Measurements from ENCODE around the gene HOXB2.
A peak's percentile ranks its signal among the peaks of the same experiment; 100 is the strongest.

Gene HOXB2

GRCh38 chr17:48565022-48565554 is 20.2 kb upstream of the HOXB2 start:
- DNase-seq, result no peak

DNA sequence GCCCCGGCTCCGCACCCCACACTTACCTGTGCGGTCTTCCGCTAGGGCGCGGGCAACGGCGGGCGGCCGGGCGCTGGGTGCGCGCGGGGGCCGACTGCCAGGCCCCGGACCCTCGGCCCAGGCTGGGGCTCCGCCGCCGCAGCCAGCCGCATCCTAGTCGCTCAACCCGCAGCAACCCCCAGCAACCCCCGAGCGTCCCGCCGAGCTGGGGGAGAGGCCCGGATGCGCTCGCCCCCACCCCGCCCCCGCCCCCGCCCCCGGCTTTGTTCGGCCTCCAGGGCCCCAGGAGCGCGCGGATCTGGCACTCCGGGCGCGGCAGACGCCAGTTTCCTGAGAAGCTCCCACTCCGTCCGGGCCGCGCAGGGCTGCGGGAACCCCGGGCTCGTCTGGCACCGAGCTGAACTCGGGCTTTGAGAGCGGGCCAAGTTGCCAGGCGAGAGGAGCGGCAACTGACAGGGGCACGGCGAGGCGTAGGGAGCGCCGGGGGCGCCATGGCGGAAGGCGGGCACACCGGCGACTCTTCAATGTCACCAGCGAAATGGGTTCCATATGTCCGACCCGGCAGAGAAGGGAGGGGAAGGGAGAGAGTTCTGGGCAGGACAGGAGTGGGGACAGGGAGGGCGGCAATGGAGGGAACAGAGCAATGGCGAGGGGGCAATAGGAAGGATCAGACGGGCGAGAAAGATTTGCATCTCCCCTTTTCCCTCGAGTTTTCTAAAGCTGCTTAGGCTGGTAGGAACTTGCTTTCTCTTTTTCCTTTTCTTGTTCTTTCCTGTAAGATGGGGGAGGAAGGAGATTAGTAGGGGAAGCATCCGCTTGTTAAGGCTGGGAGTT is 19.5 kb upstream of the HOXB2 start:
- no peak for DNase-seq

GRCh38 chr17:48563867-48564187 is 18.9 kb upstream of the HOXB2 start:
- DNase-seq, result no peak

DNA sequence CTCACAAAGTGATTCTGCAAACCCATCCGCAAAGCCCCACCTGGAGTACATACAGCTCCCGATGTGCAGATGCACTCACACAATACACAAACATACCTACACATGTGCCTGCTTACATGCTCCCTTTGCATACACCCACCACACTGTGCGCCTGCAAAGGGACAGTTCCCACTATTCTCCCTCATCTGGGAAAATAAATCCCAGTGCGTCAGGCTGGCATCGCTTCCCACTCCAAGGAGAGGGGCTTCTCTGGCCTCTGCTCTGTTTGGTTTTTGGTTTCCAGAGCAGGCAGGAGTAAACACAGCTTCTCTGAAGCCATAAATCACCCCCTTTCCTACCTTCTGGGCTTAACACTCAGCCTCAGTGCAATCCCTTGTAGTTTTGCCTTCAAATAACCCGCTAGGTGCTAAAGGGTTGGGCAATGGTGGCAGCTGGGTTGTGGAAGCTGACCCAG is 18.5 kb upstream of the HOXB2 start:
- DNase-seq, result no peak

- DNase-seq, result no peak
Observed at GRCh38 chr17:48562934-48563333, 18.0 kb upstream of the HOXB2 start.

- no peak for DNase-seq
Observed at GRCh38 chr17:48561884-48562810, 17.2 kb upstream of the HOXB2 start.

- DNase-seq, result no peak
Observed at GRCh38 chr17:48559840-48560817, 15.2 kb upstream of the HOXB2 start.

DNA sequence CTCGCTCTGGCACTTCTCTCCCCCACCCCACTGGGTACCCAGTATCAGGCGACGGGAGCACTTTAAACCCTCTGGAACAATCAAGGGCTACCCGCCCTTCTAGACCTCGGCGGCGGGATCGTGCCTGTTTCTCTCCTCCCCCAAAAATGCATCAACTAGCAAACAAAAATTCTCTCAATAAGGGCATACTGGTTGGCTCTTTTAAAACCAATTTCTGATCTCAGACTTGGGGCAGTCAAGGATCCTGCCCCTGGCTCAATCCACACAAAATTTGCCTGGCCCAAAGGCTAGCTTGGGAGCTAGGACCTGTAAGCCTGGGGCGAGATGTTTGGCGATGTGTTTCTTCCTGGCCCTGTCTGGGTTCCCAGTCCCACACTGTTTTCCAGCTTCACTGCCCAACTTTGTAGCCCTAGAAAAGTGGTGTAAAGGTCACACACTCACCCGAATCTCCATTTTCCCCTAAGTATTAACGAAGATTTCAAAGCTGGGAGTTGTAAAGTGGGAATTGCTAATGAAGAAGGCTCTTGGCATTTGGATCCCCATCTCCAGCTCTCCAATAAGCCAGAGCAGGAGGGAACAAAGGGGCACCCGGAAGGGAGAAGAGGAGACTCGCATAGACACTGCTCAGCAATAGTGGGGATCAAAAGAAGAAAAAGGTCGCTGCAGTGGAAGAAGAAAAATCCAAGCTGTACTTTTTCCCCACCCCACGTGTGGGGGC is 14.4 kb upstream of the HOXB2 start:
- DNase-seq, result no peak

GRCh38 chr17:48558831-48559121 is 13.9 kb upstream of the HOXB2 start:
- no peak for DNase-seq

- DNase-seq, result no peak
Observed at GRCh38 chr17:48558057-48558830, 13.3 kb upstream of the HOXB2 start.

- no peak for DNase-seq
Observed at GRCh38 chr17:48556576-48557401, 11.9 kb upstream of the HOXB2 start.

- no peak for DNase-seq
Observed at GRCh38 chr17:48556229-48556575, 11.3 kb upstream of the HOXB2 start.

DNA sequence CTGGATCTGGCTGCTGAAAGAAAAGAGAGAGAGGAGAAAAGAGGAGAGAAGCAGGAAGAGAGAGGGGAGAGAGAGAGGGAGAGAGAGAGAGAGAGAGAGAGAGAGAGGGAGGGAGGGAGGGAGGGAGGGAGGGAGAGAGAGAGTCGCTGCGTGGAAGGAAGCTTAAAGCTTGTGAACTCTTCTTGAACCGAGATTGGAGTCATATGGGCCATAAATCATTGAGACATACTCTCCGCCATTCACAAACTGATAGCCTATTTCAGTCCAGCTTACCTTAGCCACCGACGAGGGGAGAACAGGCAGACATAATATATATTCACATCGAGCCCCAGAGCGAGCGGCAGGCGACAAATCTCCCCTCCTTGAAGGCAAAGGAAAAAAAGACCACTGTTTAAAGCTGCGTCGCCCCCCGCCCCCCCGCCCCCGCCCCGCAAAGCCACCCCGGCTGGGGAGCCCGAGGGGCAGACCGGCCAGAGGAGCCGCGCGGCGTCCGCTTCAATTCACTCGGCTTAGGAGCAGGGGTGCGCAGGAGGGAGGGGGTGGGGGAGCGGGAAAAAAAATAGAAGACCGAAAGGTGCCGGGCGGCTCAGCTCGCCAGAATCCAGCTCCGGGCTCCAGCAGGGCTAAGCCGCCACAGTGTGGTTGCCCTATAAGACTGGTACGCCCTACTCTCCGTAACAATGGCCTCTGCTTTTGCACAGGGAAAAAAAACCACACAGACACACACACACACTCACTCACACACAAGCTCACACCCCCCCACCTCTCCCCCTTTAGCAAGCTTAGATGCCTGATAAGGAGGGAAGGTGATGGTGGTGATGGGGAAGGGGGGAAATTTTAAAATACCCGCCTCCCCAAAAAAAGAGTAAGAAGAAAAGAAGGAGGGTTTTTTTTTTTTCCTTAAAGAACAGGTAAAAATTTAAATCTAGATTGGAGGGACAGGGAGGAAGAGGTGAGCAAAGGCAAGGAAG is 10.6 kb upstream of the HOXB2 start:
- DNase-seq, result peak; percentile 61

DNA sequence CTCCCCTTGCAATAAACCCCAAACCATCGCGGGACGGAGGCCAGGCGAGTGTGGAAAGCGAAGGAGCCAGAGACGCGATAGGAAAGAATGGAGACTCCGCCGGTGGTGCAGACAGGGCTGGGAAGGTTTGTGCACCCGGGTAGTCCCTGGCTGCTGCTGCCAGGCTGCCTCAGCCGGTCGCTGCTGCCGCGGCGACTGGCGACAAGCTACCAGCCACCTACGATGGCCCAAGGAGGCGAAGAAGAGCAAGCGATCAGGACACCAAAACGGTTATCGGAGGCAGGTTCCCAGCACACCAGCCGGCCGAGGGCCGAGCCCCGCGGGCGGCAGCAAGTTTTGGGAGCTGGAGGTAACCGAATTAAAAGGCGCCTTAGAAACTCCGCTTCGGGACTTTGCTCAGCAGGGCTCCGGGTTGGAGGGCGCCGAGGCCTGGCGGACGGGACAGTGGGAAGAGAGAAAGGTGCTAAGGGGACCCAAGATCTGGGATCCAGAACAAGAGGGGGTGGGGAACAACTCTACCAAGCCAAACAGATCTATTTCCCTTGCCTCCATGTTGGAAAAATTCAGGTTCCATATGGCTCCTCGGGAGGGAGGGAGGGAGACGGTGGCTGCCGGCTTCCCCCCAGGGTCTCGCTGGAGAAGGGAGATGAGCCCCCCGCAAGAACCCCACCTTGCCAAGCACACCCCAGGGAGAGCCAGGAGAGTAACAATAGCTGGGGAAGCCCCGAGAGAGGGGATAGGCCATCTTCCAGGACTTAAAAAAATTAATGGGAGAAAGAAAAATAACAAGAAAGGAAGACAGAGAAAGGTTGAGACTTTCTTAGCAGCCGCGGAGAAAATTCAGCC is 9.7 kb upstream of the HOXB2 start:
- DNase-seq, result peak; percentile 18

DNA sequence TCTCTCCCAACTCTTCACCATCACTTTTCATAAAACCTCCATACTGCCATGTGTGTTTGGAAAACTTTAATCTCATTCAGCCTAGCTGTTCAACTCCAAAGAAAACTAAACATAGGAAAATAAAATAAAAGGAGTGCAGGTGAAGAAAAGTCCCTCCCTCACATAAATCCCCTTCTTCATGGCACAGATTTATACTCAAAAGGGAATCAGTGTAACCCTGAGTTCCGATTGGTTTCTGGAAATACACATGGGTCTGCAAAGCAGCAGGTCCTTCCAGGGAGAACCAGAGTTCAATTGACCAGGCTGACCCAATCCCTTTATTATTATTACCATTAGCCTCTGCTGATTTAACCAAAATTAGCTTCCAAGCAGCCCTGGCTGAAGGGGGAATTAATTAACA is 8.9 kb upstream of the HOXB2 start:
- DNase-seq, result peak; percentile 6

- DNase-seq, result peak; percentile 44
Observed at GRCh38 chr17:48553190-48553547, 8.3 kb upstream of the HOXB2 start.

- DNase-seq, result peak; percentile 73
Observed at GRCh38 chr17:48552466-48553189, 7.7 kb upstream of the HOXB2 start.
